Measurements from ENCODE around the gene NTRK2.

DNA sequence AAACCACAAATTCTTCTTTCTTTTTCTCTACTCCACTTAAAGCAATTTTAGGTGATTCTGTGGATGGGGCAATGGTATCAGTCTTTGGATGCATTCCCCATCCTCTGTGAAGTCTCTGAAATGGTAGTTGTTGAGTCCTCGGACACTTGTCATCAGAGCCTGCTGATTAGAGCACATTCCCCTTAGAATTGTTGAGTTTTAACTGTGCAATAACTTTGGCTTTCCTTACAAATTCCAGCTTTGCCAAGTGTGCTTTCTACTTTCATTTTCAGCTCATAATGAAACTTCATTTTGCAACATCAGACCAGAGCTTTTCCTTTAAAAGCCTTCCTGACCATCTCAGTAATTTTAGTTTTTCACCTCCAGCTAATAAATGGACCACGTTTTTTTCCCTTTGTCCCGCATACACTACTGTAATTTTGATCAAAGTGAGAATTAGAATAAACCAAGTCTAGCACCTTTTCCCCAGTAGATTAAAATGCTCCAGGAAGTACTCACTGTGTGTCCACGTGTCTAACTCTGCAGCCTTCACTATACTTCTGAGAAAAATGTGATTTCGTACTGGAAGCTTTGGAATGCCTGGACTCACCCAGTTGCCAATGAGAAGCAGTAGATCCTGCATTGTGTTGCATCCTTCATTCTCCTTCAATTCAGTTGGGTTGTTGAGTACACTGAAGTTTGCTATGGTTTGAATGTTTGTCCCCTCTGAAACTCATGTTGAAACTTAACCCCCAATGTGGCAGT is 135.6 kb downstream of the NTRK2 start:
- TF ChIP-seq, protein P1, sequence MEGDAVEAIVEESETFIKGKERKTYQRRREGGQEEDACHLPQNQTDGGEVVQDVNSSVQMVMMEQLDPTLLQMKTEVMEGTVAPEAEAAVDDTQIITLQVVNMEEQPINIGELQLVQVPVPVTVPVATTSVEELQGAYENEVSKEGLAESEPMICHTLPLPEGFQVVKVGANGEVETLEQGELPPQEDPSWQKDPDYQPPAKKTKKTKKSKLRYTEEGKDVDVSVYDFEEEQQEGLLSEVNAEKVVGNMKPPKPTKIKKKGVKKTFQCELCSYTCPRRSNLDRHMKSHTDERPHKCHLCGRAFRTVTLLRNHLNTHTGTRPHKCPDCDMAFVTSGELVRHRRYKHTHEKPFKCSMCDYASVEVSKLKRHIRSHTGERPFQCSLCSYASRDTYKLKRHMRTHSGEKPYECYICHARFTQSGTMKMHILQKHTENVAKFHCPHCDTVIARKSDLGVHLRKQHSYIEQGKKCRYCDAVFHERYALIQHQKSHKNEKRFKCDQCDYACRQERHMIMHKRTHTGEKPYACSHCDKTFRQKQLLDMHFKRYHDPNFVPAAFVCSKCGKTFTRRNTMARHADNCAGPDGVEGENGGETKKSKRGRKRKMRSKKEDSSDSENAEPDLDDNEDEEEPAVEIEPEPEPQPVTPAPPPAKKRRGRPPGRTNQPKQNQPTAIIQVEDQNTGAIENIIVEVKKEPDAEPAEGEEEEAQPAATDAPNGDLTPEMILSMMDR (IDR thresholded peaks at IDR 0.05), result no peak
- no peak for TF ChIP-seq POLR2A (IDR thresholded peaks at IDR 0.05)
- TF ChIP-seq POLR2AphosphoS5 (IDR thresholded peaks at IDR 0.05; ENCODE audit: insufficient read depth in 1 of 2, low read depth in 1 of 2), result no peak

All from vagina (tissue), 2 donors.